A204.1 (cell line): ENCODE data around the gene ARCN1.

ENCODE experiments used
- FAIRE-seq: peaks from 2 replicates; lab custom pipeline; 2012; peaks lifted over from hg19 to GRCh38; lab: Jason Lieb, UNC

Gene ARCN1

DNA sequence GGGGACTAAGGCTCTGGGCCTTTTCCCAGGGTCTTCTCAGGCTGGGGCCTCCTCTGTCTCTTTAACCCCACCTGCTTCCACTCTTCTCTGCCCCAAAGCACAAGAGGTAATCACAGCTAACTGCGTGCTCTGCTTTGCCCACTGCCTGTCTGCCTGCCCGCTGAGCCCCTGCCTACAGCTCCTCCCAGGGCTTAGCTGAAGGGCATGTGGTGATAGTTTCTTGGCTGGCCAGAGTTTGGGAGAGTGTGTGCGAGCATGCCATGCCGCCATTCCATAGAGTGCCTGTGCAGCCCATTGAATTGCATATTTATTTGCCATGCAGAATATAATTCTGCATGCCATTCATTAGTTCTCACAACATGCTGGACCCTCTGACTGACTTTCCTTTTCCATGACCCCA, 67.7 kb downstream of the ARCN1 start:
- FAIRE-seq, result no peak

- no peak for FAIRE-seq
Observed at GRCh38 chr11:118640332-118641154, 68.3 kb downstream of the ARCN1 start.

DNA sequence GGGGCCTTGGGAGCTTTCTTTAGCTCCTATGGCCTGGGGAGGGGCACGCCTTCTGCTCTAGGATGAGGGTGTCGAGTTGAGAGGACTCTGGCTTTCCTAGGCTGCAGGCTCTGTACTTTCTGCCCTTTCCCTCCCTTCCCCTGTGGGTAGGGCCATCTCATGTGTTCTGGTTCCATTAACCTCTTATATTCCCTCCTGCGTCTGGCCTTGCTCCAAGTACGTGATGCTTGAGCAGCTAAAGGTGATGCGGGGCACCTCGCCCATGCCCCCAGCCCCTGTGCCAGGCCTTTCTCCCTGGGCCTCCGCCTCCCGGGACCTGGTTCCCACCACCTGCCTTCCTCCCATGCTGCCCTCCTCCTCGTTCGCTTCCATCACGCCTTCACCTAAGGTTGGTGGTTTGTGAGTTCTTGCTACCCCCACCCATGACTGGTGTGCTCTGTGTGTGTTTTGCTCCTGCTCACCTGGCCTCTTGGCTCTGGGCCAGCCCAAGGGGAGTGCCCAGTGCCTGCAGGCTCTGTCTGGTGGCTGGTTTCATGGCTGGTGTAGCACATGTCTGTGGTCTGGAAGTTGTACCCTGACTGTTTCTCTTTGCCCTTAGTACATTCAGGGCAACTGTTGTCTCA, 69.3 kb downstream of the ARCN1 start:
- FAIRE-seq, result no peak

DNA sequence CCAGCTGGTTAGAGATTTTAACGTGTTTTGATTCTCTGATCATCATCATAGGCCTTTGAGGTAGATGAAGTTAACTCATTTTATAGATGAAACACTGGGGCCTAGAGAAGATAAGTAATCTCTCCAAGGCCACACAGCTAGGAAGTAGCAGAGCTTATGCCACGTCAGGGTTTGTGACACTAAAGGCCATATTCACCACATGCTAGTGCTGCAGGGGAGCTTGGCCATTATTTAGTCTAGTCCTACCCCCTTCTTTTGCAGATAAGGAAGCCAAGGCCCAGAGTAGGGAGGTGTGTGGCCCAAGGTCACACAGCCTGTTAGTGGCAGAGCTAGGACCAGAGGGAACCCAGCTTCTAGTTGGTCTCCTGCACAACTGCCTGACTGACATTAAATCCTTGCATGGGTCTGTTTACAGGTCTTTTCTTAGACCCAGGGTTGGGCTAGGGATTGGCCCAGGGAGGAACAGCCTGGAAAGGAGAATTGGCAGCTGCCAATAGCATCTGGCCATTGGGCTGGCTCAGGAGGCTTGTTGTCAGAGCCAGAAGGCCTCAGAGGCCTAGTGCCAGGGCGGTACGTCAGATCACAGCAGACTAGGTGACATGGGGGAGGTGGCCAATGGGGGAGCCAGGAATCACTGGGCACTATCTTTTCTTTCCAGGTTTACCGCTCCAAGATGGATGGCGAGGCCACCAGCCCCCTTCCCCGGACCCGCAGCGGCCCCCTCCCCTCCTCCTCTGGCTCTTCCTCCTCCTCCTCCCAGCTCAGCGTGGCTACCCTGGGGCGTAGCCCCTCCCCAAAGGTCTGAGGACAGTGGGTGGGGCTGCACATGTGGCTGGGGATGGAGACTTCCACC, 71.2 kb downstream of the ARCN1 start:
- FAIRE-seq, result no peak

DNA sequence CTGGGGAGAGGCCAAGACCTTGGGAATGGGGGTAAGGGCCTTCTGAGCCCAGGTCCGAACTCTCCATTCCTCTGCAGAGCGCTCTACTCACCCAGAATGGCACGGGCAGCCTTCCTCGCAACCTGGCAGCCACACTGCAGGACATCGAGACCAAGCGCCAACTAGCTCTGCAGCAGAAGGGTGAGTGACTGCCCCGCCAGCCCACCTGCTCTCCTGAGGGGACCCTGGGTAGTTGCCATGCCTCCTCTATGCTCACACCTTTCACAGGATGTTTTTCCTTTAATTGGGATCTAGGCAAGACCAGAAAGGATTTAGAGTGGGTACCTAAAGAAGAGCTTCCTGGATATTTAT, 71.8 kb downstream of the ARCN1 start:
- no peak for FAIRE-seq

DNA sequence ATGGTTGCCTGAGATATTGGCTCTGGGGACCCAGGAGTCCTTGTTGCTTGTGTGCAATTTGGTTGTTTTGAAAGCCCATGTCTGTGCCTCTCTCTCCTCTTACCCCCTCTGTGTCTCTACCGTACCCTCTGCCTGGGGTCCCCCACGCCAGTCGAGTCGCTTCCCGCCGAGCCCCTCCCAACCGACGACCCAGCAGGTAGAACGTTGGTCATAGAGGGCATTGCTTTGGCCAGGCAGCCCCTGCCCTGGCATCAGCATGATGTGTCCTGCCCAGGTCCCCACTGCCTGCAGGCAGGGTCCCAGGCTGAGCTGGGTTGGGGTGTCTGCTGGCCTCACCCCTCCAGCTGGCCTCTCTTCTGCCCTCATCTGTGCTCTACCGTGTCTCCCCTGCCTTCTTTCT, 72.3 kb downstream of the ARCN1 start:
- FAIRE-seq, result no peak

- FAIRE-seq, result no peak
Observed at GRCh38 chr11:118645066-118645715, 73.0 kb downstream of the ARCN1 start.

DNA sequence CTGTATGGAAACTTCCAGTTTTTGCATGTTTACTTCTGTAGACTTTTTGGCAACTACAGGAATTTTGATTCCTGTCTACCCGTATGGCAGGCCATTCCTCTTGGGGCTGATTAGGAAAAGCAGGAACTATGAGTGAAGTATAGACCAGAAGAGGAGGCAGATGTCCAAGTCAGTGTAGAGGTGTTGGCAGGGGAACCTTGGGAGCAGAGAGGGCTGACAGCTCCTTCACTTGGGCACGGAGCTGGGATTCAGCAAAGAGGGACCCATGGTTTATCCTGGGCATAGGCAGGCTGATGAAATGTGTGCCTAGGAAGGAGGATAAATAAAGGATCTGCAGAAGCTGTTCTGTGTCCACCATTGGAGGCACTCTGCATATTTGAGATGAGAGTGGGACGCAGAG, 74.2 kb downstream of the ARCN1 start:
- no peak for FAIRE-seq

DNA sequence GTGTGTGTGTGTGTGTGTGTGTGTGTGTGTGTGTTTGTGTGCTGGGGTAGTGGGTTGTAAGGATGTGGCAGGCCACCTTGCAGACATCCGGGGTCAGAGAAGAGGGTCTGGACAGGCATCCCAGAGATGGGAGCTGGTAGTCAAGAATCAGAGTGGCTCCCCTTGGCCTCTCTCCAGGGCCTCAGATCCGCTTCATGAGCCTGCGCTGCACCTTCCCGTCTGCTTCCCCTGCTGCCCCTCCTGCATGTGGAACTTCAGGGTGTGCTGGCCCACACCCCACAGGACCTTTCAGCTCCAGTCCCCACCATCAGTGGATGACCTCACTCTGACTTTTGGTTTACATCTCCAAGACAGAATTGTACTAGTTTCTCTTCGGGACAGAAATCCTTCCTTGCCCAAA, 76.1 kb downstream of the ARCN1 start:
- FAIRE-seq, result no peak

DNA sequence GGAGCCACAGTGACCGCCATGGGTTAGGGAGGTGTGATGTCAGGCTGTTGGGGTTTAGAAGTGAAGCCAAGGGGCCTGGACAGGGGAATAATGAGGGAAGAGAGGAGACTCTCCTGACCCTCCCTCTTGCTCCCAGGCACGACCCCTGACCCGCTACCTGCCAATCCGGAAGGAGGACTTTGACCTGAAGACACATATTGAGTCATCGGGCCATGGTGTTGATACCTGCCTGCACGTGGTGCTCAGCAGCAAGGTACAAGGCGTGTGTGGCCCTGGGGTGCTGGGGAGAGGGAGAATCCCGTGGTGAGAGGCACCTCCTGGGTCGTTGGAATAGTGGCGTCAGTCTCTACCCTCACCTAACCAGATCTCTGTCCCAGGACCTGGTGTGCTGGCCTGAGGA, 77.7 kb downstream of the ARCN1 start:
- no peak for FAIRE-seq

DNA sequence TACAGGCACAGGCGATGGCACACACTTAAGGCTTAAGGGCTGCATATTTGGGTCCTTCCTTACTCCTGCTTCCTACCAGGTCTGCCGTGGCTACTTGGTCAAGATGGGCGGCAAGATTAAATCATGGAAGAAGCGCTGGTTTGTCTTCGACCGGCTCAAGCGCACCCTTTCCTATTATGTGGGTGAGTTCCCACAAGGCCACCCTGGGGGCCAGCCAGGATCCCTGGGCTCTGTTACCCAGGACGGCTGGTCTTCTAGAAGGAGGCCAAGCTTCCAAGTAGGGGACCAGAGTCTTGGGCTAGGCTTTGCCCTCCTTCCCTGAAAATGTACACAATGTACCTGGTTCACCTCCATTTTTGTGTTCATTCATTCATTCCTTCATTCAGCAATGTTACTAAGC, 78.2 kb downstream of the ARCN1 start:
- FAIRE-seq, result no peak

GRCh38 chr11:118651820-118652219, 79.6 kb downstream of the ARCN1 start:
- FAIRE-seq, result no peak
